ENCODE measurements around the gene SYT10. TPM values are rescaled to one million over a fixed set of nuclear protein-coding genes. Genes with fewer than 3 reads are reported as not detected.
"Not testable (repeated sequence)": the region's sequence is repeated elsewhere in the genome, so short reads cannot be mapped to it uniquely, and the experiment has no call there.

Gene SYT10
- polyA plus RNA-seq, 1 donor: not detected

DNA sequence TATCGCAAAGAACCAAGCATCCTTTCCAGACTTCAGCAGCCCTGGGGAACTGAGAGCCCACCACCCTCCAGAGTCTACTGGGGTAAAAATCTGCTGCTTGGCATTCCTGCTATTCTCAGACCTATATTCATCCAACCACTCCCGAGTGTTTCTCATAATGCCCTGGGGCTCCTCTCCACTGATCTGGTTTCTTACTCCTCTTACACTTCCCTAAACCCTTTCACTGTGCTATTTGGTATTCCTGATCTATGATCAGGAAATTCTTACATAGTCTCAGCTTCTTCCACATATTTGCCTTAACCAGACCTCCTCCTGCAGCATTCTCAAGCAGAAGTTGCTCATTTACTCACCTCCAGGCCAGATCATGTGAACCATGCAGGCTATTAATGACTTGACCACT, 82.4 kb downstream of the SYT10 start:
- DNase-seq (ENCODE audit: low read depth): no peak

DNA sequence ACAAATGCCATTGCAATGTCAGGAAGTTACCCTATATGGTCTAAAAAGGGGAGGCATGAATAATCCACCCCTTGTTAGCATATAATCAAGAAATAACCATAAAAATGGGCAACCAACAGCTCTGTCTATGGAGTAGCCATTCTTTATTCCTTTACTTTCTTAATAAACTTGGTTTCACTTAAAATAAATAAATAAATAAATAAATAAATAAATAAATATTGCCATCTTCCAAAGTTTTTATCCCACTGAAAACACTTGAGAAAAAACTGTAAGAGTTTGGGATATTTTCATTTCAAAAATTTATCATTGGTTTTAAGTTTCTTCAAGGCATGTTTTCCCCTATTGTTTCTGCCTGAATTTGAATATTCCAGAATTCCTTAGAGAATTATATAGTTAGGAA, 89.8 kb downstream of the SYT10 start:
- DNase-seq (ENCODE audit: low read depth): no peak

DNA sequence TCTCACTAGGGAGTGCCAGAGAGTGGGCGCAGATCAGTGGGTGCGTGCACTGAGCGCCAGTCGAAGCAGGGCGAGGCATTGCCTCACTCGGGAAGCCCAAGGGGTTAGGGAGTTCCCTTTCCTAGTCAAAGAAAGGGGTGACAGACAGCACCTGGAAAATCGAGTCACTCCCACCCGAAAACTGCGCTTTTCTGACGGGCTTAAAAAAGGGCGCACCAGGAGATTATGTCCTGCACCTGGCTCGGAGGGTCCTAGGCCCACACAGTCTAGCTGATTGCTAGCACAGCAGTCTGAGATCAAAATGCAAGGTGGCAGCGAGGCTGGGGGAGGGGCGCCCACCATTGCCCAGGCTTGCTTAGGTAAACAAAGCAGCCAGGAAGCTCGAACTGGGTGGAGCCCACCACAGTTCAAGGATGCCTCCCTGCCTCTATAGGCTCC, 107.6 kb downstream of the SYT10 start:
- not testable (repeated sequence) for DNase-seq (ENCODE audit: low read depth)

DNA sequence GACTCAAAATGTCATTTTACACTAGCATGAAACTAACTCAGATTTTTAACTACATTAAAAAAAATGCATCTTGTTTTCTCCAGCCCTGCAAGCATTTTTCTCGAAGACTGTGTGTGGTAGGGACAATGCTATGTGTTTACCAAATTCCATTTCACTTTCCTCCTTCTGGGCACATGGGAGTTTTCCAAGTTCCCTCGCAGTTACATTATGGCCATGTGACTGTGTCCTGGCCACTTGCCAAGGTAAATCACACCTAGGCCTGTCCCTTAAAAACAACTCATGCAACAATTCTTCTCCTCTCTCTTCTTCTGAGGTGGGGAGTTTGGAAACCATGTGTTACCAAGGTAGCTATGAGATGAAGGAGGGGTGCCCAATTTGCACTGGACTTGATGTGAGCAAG, 108.7 kb downstream of the SYT10 start:
- DNase-seq (ENCODE audit: low read depth): no peak

Data from forelimb muscle (tissue), 1 donor.